Activated CD4-positive, alpha-beta memory T cell treated with anti-CD3 and anti-CD28 coated beads for 36 hours (primary cell): ENCODE results near the gene RBFOX2. TPM values are rescaled to one million over a fixed set of nuclear protein-coding genes. Genes with fewer than 3 reads are reported as not detected.

Experiments used
- CTCF ChIA-PET: fragments of 350-600 bp; sonication (Branson Sonifier 250); formaldehyde crosslinking; loops from one replicate; lab custom pipeline; 2021; ENCODE audit warnings: antibody characterized with exemption, inconsistent platforms; lab: Charles Lee
- POLR2A ChIA-PET: fragments of 350-600 bp; sonication (Branson Sonifier 250); formaldehyde crosslinking; loops from one replicate; lab custom pipeline; 2021; ENCODE audit warnings: antibody characterized with exemption; lab: Charles Lee
- DNase-seq: peaks from one replicate; pipeline ENCODE4 v3.0.0-alpha.2; 2020
- H3K27ac Mint-ChIP-seq: one replicate; pipeline ENCODE4 v1.8.0; 2021; ENCODE audit warnings: mixed read lengths
- H3K27me3 Mint-ChIP-seq: one replicate; pipeline ENCODE4 v1.8.0; 2021; ENCODE audit warnings: mixed read lengths
- H3K36me3 Mint-ChIP-seq: one replicate; pipeline ENCODE4 v1.8.0; 2021; ENCODE audit warnings: mixed read lengths
- H3K4me1 Mint-ChIP-seq: one replicate; pipeline ENCODE4 v1.8.0; 2021; ENCODE audit warnings: low read depth, mixed read lengths
- H3K4me3 Mint-ChIP-seq: one replicate; pipeline ENCODE4 v1.8.0; 2021; ENCODE audit warnings: mild to moderate bottlenecking, mixed read lengths
- H3K9me3 Mint-ChIP-seq: one replicate; pipeline ENCODE4 v1.8.0; 2021; ENCODE audit warnings: mixed read lengths
- intact Hi-C: fragments of 100-400 bp; cut with micrococcal nuclease; formaldehyde crosslinking; loops from one replicate; pipeline ENCODE4 v1.15.1; 2023
- total RNA-seq, 2 experiments: library from RNA; stranded (reverse); gene quantifications; one replicate each; pipeline ENCODE4 v1.2.3, GENCODE V29; 2021

The RBFOX2 gene
- total RNA-seq, 2 experiments from 2014 or later, result 4.3 to 4.6 TPM

GRCh38 chr22:35986088-35986487, 42.5 kb downstream of the RBFOX2 start:
- Mint-ChIP-seq H3K4me1 (no peaks in the 10 kb centered on the region), H3K9me3 (no peaks in the 10 kb centered on the region), H3K27ac (no peak overlapping the region), H3K27me3 (peaks cover 7% of the 10 kb centered on the region), H3K36me3 (no peaks in the 10 kb centered on the region), H3K4me3 (no peak overlapping the region)
- intact Hi-C loops, result no loop called here
- no peak for DNase-seq
- POLR2A ChIA-PET, result no interaction called here
- CTCF ChIA-PET, result no interaction called here

DNA sequence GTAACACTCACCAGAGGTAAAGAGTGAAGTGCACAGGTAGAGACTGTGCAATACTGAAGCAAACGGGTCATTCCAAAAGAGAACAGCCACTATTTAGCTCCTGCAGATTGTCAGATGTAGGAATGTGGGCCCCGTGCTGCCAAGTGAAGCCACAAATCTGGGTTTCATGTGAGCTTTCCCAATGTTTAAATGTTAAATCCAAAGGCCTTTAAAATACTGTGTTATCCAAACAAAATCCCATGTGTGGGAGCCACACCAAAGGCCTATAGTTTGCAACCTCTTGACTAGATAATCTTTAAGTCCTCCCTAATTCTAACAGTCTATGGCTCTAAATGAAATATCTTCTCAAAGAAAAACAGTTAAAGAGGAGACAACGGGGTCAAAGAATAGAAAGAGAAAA, 43.3 kb downstream of the RBFOX2 start:
- intact Hi-C loops, result no loop called here
- ChIA-PET POLR2A (no interaction called here), CTCF (interaction anchor here (1.1 kb wide), 1 partner anchor 16 kb away, joined by 3 read pairs; no protein-coding TSS in a partner anchor)
- H3K4me1 Mint-ChIP-seq, result no peaks in the 10 kb centered on the region
- no peaks in the 10 kb centered on the region for H3K36me3 Mint-ChIP-seq
- H3K4me3 Mint-ChIP-seq, result no peak overlapping the region
- no peak overlapping the region for H3K27ac Mint-ChIP-seq
- no peaks in the 10 kb centered on the region for H3K9me3 Mint-ChIP-seq
- H3K27me3 Mint-ChIP-seq, result peaks cover 7% of the 10 kb centered on the region
- DNase-seq, result no peak

DNA sequence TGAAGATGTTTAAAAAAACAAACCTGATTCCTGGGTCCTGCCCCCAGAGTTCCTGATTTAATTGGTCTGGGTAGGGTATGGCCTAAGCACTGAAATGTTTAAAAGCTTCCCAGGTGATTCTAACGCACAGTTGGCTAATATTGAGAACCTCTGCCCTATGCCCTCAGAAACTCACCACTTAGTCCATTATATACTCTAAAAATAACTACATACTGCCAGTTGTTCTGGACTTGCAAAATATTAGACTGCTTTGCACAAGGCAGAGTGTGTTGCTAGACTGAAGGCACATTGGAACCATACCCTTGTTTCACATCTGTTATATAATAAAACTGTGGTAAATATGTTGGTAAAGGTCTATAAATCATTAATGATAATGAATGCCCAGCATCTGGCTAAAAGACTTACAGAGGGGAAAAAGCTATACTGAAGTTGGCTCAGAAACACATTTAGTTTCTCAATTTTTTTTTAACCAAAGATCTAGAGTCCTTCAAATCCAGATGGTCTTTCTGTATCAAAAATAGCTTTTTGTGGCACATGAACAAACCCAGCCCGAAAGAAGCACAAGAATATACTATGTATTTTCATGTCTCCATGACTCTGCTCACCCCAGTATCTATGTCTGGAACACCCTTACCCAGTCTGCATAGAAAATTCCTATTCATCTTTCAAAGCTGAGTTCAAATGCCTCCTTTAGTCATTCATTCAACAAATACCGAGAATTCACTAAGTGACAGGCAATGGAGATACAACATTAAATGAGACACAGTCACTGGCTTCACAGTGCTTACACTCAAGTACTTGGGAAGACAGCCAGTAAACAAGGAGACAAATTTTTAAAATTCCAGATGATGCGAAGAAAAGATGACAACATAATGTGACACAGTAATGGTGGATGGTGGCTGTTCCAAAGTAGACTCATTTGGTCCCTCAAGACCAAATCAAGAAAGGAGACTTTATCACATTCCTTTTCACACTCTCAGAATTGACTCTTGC, 44.1 kb downstream of the RBFOX2 start:
- no peak for DNase-seq
- ChIA-PET CTCF (interaction anchor here (0.8 to 1.1 kb wide), 2 partner anchors 15 to 82 kb away, joined by 3 read pairs; no protein-coding TSS in a partner anchor), POLR2A (interaction anchor here (0.6 kb wide), 1 partner anchor 131 kb away, joined by 4 read pairs; no protein-coding TSS in a partner anchor)
- no peaks in the 10 kb centered on the region for H3K36me3 Mint-ChIP-seq
- intact Hi-C loops, result no loop called here
- H3K4me3 Mint-ChIP-seq, result no peak overlapping the region
- H3K27me3 Mint-ChIP-seq, result peaks cover 7% of the 10 kb centered on the region
- H3K9me3 Mint-ChIP-seq, result no peaks in the 10 kb centered on the region
- H3K4me1 Mint-ChIP-seq, result no peaks in the 10 kb centered on the region
- H3K27ac Mint-ChIP-seq, result no peak overlapping the region

- Mint-ChIP-seq H3K4me1 (no peaks in the 10 kb centered on the region), H3K4me3 (no peak overlapping the region), H3K9me3 (no peaks in the 10 kb centered on the region), H3K27me3 (peaks cover 11% of the 10 kb centered on the region), H3K27ac (no peak overlapping the region), H3K36me3 (no peaks in the 10 kb centered on the region)
- POLR2A ChIA-PET, result no interaction called here
- no peak for DNase-seq
- CTCF ChIA-PET, result interaction anchor here (1.3 kb wide), 1 partner anchor 84 kb away, joined by 6 read pairs; no protein-coding TSS in a partner anchor
- intact Hi-C loops, result no loop called here
Observed at GRCh38 chr22:35981900-35982299, 46.7 kb downstream of the RBFOX2 start.

DNA sequence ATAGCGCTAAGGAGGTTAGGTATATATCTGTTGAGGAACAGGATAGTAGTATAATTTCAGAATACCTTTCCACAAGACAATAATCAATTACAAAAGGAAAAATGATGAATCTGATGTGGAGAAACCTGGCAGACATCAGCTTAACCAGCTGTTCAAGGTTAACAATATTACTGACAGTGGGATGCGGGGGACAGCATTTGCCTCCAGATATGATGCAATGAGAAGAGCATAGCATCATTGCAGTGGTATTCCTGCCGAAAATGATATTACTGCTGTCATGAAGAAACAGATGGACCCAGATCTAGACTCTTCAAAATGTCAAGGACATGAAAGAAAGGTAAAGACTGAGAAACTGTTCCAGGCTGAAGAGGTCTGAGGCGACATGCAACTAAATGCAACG, 49.7 kb downstream of the RBFOX2 start:
- POLR2A ChIA-PET, result no interaction called here
- no peaks in the 10 kb centered on the region for H3K36me3 Mint-ChIP-seq
- peaks cover 11% of the 10 kb centered on the region for H3K27me3 Mint-ChIP-seq

DNA sequence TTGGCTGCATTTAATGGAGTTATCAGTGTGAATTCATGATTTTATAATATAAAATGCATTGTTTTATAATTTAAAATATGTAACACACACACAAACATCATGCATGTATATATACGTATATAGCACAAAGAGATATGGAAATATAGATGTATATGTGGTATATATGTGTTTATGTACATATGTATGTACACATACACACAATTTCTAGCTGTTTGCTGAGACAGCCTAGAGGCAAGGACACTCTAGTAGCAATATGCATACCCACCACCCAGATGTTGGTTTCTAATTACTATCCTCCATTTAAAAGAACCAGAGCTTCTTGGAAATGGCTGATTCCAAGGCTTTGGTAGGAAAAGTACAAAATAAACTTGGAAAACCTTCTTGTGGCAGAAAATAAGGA, 50.4 kb downstream of the RBFOX2 start:
- no peaks in the 10 kb centered on the region for H3K9me3 Mint-ChIP-seq
- CTCF ChIA-PET, result interaction anchor here (1.0 to 1.1 kb wide), 2 partner anchors 9 to 87 kb away, joined by 3 read pairs; no protein-coding TSS in a partner anchor
- H3K4me1 Mint-ChIP-seq, result no peaks in the 10 kb centered on the region
- peaks cover 11% of the 10 kb centered on the region for H3K27me3 Mint-ChIP-seq
- intact Hi-C loops, result no loop called here
- no peaks in the 10 kb centered on the region for H3K36me3 Mint-ChIP-seq
- no peak overlapping the region for H3K4me3 Mint-ChIP-seq
- POLR2A ChIA-PET, result no interaction called here
- no peak overlapping the region for H3K27ac Mint-ChIP-seq
- DNase-seq, result no peak

More for the DNA sequence above, 49.7 kb downstream of the RBFOX2 start:
- no peak for DNase-seq
- Mint-ChIP-seq H3K27ac (no peak overlapping the region), H3K4me3 (no peak overlapping the region), H3K9me3 (no peaks in the 10 kb centered on the region), H3K4me1 (no peaks in the 10 kb centered on the region)
- CTCF ChIA-PET, result interaction anchor here (1.0 to 1.1 kb wide), 2 partner anchors 10 to 87 kb away, joined by 3 read pairs; no protein-coding TSS in a partner anchor
- intact Hi-C loops, result no loop called here

DNA sequence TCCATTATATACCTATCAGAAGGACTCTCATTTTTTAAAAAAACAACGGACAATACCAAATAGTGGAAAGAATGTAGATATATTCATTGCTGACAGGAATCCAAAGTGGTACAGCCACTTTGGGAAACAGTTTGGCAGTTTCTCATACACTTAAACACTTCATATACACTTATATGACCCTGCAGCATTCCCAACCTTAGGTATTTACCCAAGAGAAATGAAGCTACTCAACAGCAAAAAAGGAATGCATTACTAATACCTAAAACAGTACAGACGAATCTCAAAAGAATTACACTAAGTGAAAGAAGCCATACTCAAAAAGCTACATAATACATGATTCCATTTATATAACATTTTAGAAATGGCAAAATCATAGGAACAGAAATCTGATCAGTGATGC, 51.5 kb downstream of the RBFOX2 start:
- ChIA-PET POLR2A (no interaction called here), CTCF (interaction anchor here (0.9 kb wide), 1 partner anchor 89 kb away, joined by 3 read pairs; no protein-coding TSS in a partner anchor)
- DNase-seq, result no peak
- no peaks in the 10 kb centered on the region for H3K36me3 Mint-ChIP-seq
- H3K27ac Mint-ChIP-seq, result no peak overlapping the region
- intact Hi-C loops, result no loop called here
- no peaks in the 10 kb centered on the region for H3K4me1 Mint-ChIP-seq
- H3K9me3 Mint-ChIP-seq, result no peaks in the 10 kb centered on the region
- peaks cover 11% of the 10 kb centered on the region for H3K27me3 Mint-ChIP-seq
- H3K4me3 Mint-ChIP-seq, result no peak overlapping the region

GRCh38 chr22:35973388-35973787, 55.2 kb downstream of the RBFOX2 start:
- intact Hi-C loops, result no loop called here
- POLR2A ChIA-PET, result no interaction called here
- CTCF ChIA-PET, result no interaction called here
- no peaks in the 10 kb centered on the region for H3K36me3 Mint-ChIP-seq
- H3K4me3 Mint-ChIP-seq, result no peak overlapping the region
- no peaks in the 10 kb centered on the region for H3K4me1 Mint-ChIP-seq
- peaks cover 5% of the 10 kb centered on the region for H3K27me3 Mint-ChIP-seq
- no peak overlapping the region for H3K27ac Mint-ChIP-seq
- H3K9me3 Mint-ChIP-seq, result no peaks in the 10 kb centered on the region
- DNase-seq, result no peak

DNA sequence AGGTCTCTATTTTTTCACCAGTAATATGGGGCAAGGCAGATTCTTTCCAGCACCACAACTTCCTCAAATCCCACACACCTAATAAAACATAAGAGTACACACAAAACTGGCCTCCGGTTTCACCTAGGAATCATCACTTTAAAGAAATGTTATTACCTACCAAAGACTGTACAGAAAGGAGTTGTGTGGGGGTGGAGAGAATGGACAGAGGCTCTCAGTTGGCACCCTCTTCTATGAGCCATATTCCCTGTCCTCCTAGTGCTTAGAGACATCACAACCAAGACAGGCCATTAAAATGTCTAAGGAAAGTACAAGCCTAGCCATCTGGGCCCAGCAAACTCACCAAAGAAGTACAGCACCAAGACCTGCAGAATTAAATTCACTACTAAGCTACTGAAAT, 56.1 kb downstream of the RBFOX2 start:
- H3K27me3 Mint-ChIP-seq, result peaks cover 12% of the 10 kb centered on the region
- no peak overlapping the region for H3K27ac Mint-ChIP-seq
- no peaks in the 10 kb centered on the region for H3K9me3 Mint-ChIP-seq
- POLR2A ChIA-PET, result no interaction called here
- H3K4me3 Mint-ChIP-seq, result no peak overlapping the region
- intact Hi-C loops, result no loop called here
- CTCF ChIA-PET, result interaction anchor here (0.6 kb wide), 1 partner anchor 93 kb away, joined by 3 read pairs; no protein-coding TSS in a partner anchor
- no peaks in the 10 kb centered on the region for H3K36me3 Mint-ChIP-seq
- no peak for DNase-seq
- no peaks in the 10 kb centered on the region for H3K4me1 Mint-ChIP-seq

DNA sequence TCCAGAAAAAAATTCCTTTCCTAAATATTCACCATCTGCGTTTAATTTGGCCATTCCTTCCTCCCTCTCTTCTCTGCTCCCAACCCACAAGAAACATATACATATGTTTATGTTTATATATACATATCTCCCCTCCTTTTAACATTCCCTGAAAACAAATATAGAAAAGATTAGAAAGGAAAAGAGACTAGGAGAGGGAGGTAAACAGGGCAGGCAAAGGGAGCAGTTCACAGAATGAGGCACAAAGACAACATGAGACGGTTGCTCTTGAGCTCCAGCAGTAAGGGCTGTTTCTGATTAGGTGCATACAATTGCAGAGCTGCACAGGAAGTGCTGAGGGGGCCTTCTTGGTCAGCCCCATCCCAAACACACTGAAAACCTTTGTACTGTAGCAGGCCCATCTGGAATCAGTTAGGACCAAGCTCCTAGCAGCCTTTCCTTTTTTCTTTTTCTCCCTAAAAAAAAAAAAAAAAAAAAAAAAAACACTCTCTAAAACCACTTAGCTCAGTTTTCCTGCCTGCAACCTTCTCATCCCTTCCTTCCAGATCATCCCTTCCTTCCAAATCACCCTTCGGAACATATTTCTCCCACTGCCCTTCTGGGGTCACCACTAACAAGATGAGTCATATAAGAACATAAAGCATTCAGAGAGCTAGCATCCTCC, 57.0 kb downstream of the RBFOX2 start:
- no peaks in the 10 kb centered on the region for H3K9me3 Mint-ChIP-seq
- no peaks in the 10 kb centered on the region for H3K4me1 Mint-ChIP-seq
- H3K36me3 Mint-ChIP-seq, result no peaks in the 10 kb centered on the region
- peaks cover 15% of the 10 kb centered on the region for H3K27me3 Mint-ChIP-seq
- no peak overlapping the region for H3K4me3 Mint-ChIP-seq
- no peak overlapping the region for H3K27ac Mint-ChIP-seq
- CTCF ChIA-PET, result no interaction called here
- POLR2A ChIA-PET, result interaction anchor here (0.5 kb wide), 1 partner anchor 44 kb away, joined by 3 read pairs; no protein-coding TSS in a partner anchor
- no peak for DNase-seq
- intact Hi-C loops, result no loop called here

DNA sequence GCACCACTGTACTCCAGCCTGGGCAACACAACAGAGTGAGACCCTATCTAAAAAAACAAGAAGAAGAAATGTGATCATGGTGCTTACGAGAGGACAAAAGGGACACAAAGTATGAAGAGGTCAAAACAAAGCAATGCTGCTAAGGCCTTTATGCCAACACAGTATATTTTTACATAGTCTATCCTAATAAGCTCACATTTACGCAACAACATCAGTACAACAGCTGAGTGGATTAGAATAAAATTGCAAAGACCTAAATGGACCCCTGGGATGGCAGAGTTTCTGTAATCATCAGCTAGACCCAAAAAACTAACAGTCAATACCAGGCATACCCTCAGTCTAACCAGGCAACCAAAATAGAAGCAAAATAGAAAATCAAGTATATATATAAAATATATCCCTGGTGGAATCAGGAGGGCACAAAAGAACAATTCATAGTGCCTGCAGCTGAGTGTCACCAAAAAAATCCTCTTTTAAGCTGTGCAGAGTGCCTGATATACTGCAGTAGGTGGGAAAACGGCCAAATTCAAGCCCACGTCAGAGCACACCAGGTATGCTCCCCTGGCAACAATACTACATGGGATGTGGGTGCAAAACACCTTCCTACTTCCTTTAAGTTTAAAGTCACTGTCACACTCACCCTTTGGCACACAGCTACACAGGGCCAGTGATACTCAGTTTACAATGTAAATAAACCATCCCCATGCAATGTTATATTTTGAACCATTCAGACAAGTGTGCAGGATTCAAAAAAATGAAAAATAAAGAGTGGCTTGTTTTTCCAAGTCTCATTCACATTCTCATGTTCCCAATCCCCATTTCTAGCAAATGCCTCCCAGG, 57.8 kb downstream of the RBFOX2 start:
- Mint-ChIP-seq H3K27ac (no peak overlapping the region), H3K4me1 (no peaks in the 10 kb centered on the region), H3K4me3 (no peak overlapping the region), H3K9me3 (no peaks in the 10 kb centered on the region), H3K27me3 (peaks cover 13% of the 10 kb centered on the region), H3K36me3 (no peaks in the 10 kb centered on the region)
- ChIA-PET CTCF (no interaction called here), POLR2A (no interaction called here)
- no peak for DNase-seq
- intact Hi-C loops, result no loop called here
